ENCODE results near the gene TP53AIP1. TPM values are rescaled to one million over a fixed set of nuclear protein-coding genes. Genes with fewer than 3 reads are reported as not detected.

TP53AIP1 gene
- total RNA-seq, 1 experiment from 2014 or later = not detected

GRCh38 chr11:128919216-128919615 lies 23.5 kb downstream of the TP53AIP1 start:
- Histone ChIP-seq H4K20me1 (ENCODE audit: control insufficient read depth, insufficient read depth, insufficient read length) (no peaks in the 10 kb centered on the region), H2AFZ (ENCODE audit: low read length) (no peak overlapping the region), H2BK5ac (ENCODE audit: insufficient read length, low read length) (no peak overlapping the region), H3K14ac (ENCODE audit: insufficient read depth, low read length) (no peak overlapping the region), H3K4ac (ENCODE audit: low read depth, low read length) (no peak overlapping the region), H3K79me2 (ENCODE audit: insufficient read depth, low read length) (no peaks in the 10 kb centered on the region), H2BK120ac (ENCODE audit: low read depth, low read length, poor library complexity, severe bottlenecking) (no peak overlapping the region), H4K8ac (replicated peaks; ENCODE audit: insufficient read length, low read depth, low read length) (no peak overlapping the region), H4K91ac (ENCODE audit: insufficient read length, low read depth, low read length) (no peak overlapping the region), H3K4me1 (ENCODE audit: insufficient read depth, low read length) (no peaks in the 10 kb centered on the region), H2BK20ac (ENCODE audit: low read depth, low read length, poor library complexity, severe bottlenecking) (no peak overlapping the region), H4K5ac (ENCODE audit: insufficient read length, low read depth, low read length) (no peak overlapping the region), H2AK5ac (ENCODE audit: insufficient read length, low read length) (no peak overlapping the region), H3K27ac (ENCODE audit: insufficient read length, low read depth, low read length) (no peak overlapping the region), H3K79me1 (ENCODE audit: insufficient read depth, low read depth, low read length, poor library complexity, severe bottlenecking) (no peaks in the 10 kb centered on the region), H3T11ph (ENCODE audit: low read length) (no peak overlapping the region), H3K27me3 (ENCODE audit: insufficient read depth, low read length) (no peaks in the 10 kb centered on the region; the same call in 1 of the 2 replicates), H3K23me2 (ENCODE audit: insufficient read length, low read depth, low read length, poor library complexity, severe bottlenecking) (no peaks in the 10 kb centered on the region), H2BK15ac (ENCODE audit: low read depth, low read length) (no peak overlapping the region), H3K9ac (ENCODE audit: extremely low read depth, insufficient read length, low read length) (no peak overlapping the region), H3K9me3 (ENCODE audit: control insufficient read depth, low read depth, low read length) (no peaks in the 10 kb centered on the region), H3K56ac (ENCODE audit: insufficient read length, low read depth, low read length) (no peak overlapping the region), H3K18ac (ENCODE audit: insufficient read length, low read depth, low read length) (no peak overlapping the region), H3K4me2 (ENCODE audit: insufficient read depth, insufficient read length, low read length) (no peak overlapping the region), H2BK12ac (ENCODE audit: insufficient read length, low read depth, low read length) (no peak overlapping the region), H3K23ac (ENCODE audit: insufficient read length, low read depth, low read length) (no peak overlapping the region)
- Mint-ChIP-seq H3K27me3 (ENCODE audit: low read depth) (peaks cover 67% of the 10 kb centered on the region), H3K36me3 (ENCODE audit: insufficient read depth in 1 of 3, low read depth in 3 of 3) (no peaks in the 10 kb centered on the region), H3K27ac (no peak overlapping the region), H3K4me1 (peaks cover 2 to 5% of the 10 kb centered on the region in 2 experiments; a peak in 3 of 4 replicates), H3K9me3 (peaks cover 0 to 7% of the 10 kb centered on the region in 2 experiments; a peak in 4 of 5 replicates), H3K4me3 (no peak overlapping the region)
- no peak for DNase-seq
- no peak for TF ChIP-seq CTCF (conservative IDR thresholded peaks at IDR 0.05)
- no CpG with 5 or more reads among the region's 5 CpGs for WGBS (ENCODE audit: extremely low coverage, insufficient read length, low lambda C conversion rate)
